Esophagus muscularis mucosa (tissue), 3 donors: ENCODE data around the gene P4HB.

Experiments
- CTCF ChIP-seq, 3 experiments: fragments of 200-600 bp in 2 of 3; fragments of 450-650 bp in 1 of 3; sonication (generic) in 2 of 3; IDR thresholded peaks; one replicate each; pipeline ENCODE4 v1.5.1; 2017 to 2019; ENCODE audit warnings: antibody characterized with exemption in 3 of 3, mild to moderate bottlenecking in 2 of 3, moderate library complexity in 1 of 3
- EP300 ChIP-seq: sonication (generic); formaldehyde crosslinking; IDR thresholded peaks from one replicate; pipeline ENCODE4 v1.6.1; 2017; ENCODE audit warnings: antibody characterized with exemption

GRCh38 chr17:81860756-81861568 is 627 bp upstream of the P4HB start:
- TF ChIP-seq CTCF (IDR thresholded peaks at IDR 0.05) (peak in 1 of 3 experiments; percentile 17), EP300 (no peak)
